ENCODE data around the gene ZNRF1. TPM values are rescaled to one million over a fixed set of nuclear protein-coding genes. Genes with fewer than 3 reads are reported as not detected.

Gene ZNRF1
- total and polyA plus RNA-seq, 2 of the 13 experiments (the other 11 are each of a cell fraction or from before 2014, with no cell fraction given), result 43.9 to 58.7 TPM

GRCh38 chr16:74984529-74985296, 14.1 kb upstream of the ZNRF1 start, which contains the start of gene WDR59 (continued):
- TF ChIP-seq ZNF256 (CRISPR knock-in tag; conservative IDR thresholded peaks at IDR 0.05) (peak; percentile 86), HMG20B (CRISPR knock-in tag; conservative IDR thresholded peaks at IDR 0.05) (0 out of 2 replicates have a peak, but pooled peaks have one; percentile 36), SNAPC4 (CRISPR knock-in tag; IDR thresholded peaks at IDR 0.05) (no peak), BORCS8-MEF2B (CRISPR knock-in tag; IDR thresholded peaks at IDR 0.05) (peak; percentile 31; the same call in 1 of the 2 replicates), HNF4G (IDR thresholded peaks at IDR 0.05; ENCODE audit: borderline replicate concordance, low read depth, low read length) (no peak; the same call in 1 of the 2 replicates), HNF4G (CRISPR knock-in tag; IDR thresholded peaks at IDR 0.05; ENCODE audit: borderline replicate concordance, low read depth) (0 out of 2 replicates have a peak, but pooled peaks have one; percentile 16), MXI1 (IDR thresholded peaks at IDR 0.05; ENCODE audit: borderline replicate concordance, low read depth, low read length) (peak; percentile 97; the same call in 2 of the 3 replicates), ATF2 (CRISPR knock-in tag; IDR thresholded peaks at IDR 0.05) (peak; percentile 44; the same call in 1 of the 2 replicates), GABPB1 (CRISPR knock-in tag; IDR thresholded peaks at IDR 0.05) (peak; percentile 93), ZNF275 (CRISPR knock-in tag; IDR thresholded peaks at IDR 0.05; ENCODE audit: borderline replicate concordance) (no peak; the same call in 1 of the 2 replicates), ZNF17 (CRISPR knock-in tag; IDR thresholded peaks at IDR 0.05) (no peak), JUNB (CRISPR knock-in tag; IDR thresholded peaks at IDR 0.05; ENCODE audit: borderline replicate concordance) (no peak), ZNF800 (CRISPR knock-in tag; IDR thresholded peaks at IDR 0.05) (0 out of 2 replicates have a peak, but pooled peaks have one; percentile 56), ZNF552 (CRISPR knock-in tag; IDR thresholded peaks at IDR 0.05; ENCODE audit: borderline replicate concordance) (no peak), GATAD1 (CRISPR knock-in tag; IDR thresholded peaks at IDR 0.05) (peak; percentile 72), MAFF (IDR thresholded peaks at IDR 0.05; ENCODE audit: low read depth, low read length) (no peak), KMT2A (CRISPR knock-in tag; IDR thresholded peaks at IDR 0.05) (peak; percentile 90), ZNF383 (CRISPR knock-in tag; IDR thresholded peaks at IDR 0.05; ENCODE audit: borderline replicate concordance) (peak; percentile 98; the same call in 1 of the 2 replicates)

All from HepG2 (cell line).